Activated T-helper 17 cell treated with anti-CD3 and anti-CD28 coated beads, Interleukin-2, amount 50 U/mL, for 72 hours (primary cell): Measurements from ENCODE around the gene DUSP28. TPM values are rescaled to one million over a fixed set of nuclear protein-coding genes. Genes with fewer than 3 reads are reported as not detected.
"Not testable (repeated sequence)": the region's sequence is repeated elsewhere in the genome, so short reads cannot be mapped to it uniquely, and the experiment has no call there.

Experiments
- ATAC-seq: fragments of 150-1000 bp; cut with Tn5 transposase; replicated peaks from 2 replicates; pipeline ENCODE4 v1.10.0; 2021; ENCODE audit warnings: mild to moderate bottlenecking, moderate library complexity
- H3K27ac Mint-ChIP-seq: one replicate; pipeline ENCODE4 v1.8.0; 2022; ENCODE audit warnings: mixed read lengths
- H3K27me3 Mint-ChIP-seq: one replicate; pipeline ENCODE4 v1.8.0; 2022; ENCODE audit warnings: mixed read lengths
- H3K36me3 Mint-ChIP-seq: one replicate; pipeline ENCODE4 v1.8.0; 2022; ENCODE audit warnings: low read depth, mild to moderate bottlenecking, mixed read lengths
- H3K4me1 Mint-ChIP-seq: one replicate; pipeline ENCODE4 v1.8.0; 2022; ENCODE audit warnings: mixed read lengths
- H3K4me3 Mint-ChIP-seq: one replicate; pipeline ENCODE4 v1.8.0; 2022; ENCODE audit warnings: mild to moderate bottlenecking, mixed read lengths
- H3K9me3 Mint-ChIP-seq: one replicate; pipeline ENCODE4 v1.8.0; 2022; ENCODE audit warnings: mixed read lengths
- total RNA-seq, 2 donors: library from RNA; stranded (reverse); gene quantifications; one replicate each; pipeline ENCODE4 v1.2.3, GENCODE V29; 2022

DUSP28 gene
- total RNA-seq, 2 donors from 2014 or later = 3.6 to 8.3 TPM

- peaks cover 12% of the 10 kb centered on the region for H3K4me1 Mint-ChIP-seq
- no peaks in the 10 kb centered on the region for H3K27me3 Mint-ChIP-seq
- no peaks in the 10 kb centered on the region for H3K9me3 Mint-ChIP-seq
- peaks cover 43% of the 10 kb centered on the region for H3K36me3 Mint-ChIP-seq
- ATAC-seq = no peak
- H3K4me3 Mint-ChIP-seq = no peak overlapping the region
- no peak overlapping the region for H3K27ac Mint-ChIP-seq
Observed at GRCh38 chr2:240522406-240522805, 37.8 kb upstream of the DUSP28 start.

GRCh38 chr2:240523451-240524281 is 36.5 kb upstream of the DUSP28 start:
- Mint-ChIP-seq H3K9me3 (no peaks in the 10 kb centered on the region), H3K4me3 (no peak overlapping the region), H3K36me3 (peaks cover 50% of the 10 kb centered on the region), H3K4me1 (peaks cover 13% of the 10 kb centered on the region), H3K27ac (no peak overlapping the region), H3K27me3 (no peaks in the 10 kb centered on the region)
- no peak for ATAC-seq

GRCh38 chr2:240524963-240525718 is 35.0 kb upstream of the DUSP28 start:
- no peak overlapping the region for H3K4me3 Mint-ChIP-seq
- no peaks in the 10 kb centered on the region for H3K9me3 Mint-ChIP-seq
- ATAC-seq = no peak
- H3K36me3 Mint-ChIP-seq = peaks cover 65% of the 10 kb centered on the region
- peaks cover 13% of the 10 kb centered on the region for H3K4me1 Mint-ChIP-seq
- no peak overlapping the region for H3K27ac Mint-ChIP-seq
- no peaks in the 10 kb centered on the region for H3K27me3 Mint-ChIP-seq

GRCh38 chr2:240525802-240526201 is 34.4 kb upstream of the DUSP28 start:
- H3K4me3 Mint-ChIP-seq = no peak overlapping the region
- H3K9me3 Mint-ChIP-seq = no peaks in the 10 kb centered on the region
- peaks cover 65% of the 10 kb centered on the region for H3K36me3 Mint-ChIP-seq
- H3K4me1 Mint-ChIP-seq = peaks cover 10% of the 10 kb centered on the region
- H3K27me3 Mint-ChIP-seq = no peaks in the 10 kb centered on the region
- no peak for ATAC-seq
- H3K27ac Mint-ChIP-seq = no peak overlapping the region

GRCh38 chr2:240526521-240526920 is 33.6 kb upstream of the DUSP28 start:
- no peak overlapping the region for H3K4me3 Mint-ChIP-seq
- no peaks in the 10 kb centered on the region for H3K27me3 Mint-ChIP-seq
- peaks cover 71% of the 10 kb centered on the region for H3K36me3 Mint-ChIP-seq
- no peak overlapping the region for H3K27ac Mint-ChIP-seq
- ATAC-seq = no peak
- H3K9me3 Mint-ChIP-seq = peaks cover 5% of the 10 kb centered on the region
- peaks cover 7% of the 10 kb centered on the region for H3K4me1 Mint-ChIP-seq

- H3K9me3 Mint-ChIP-seq = peaks cover 10% of the 10 kb centered on the region
- H3K27ac Mint-ChIP-seq = no peak overlapping the region
- H3K4me3 Mint-ChIP-seq = no peak overlapping the region
- ATAC-seq = no peak
- H3K36me3 Mint-ChIP-seq = peaks cover 77% of the 10 kb centered on the region
- H3K4me1 Mint-ChIP-seq = peaks cover 7% of the 10 kb centered on the region
- no peaks in the 10 kb centered on the region for H3K27me3 Mint-ChIP-seq
Observed at GRCh38 chr2:240527153-240527750, 32.9 kb upstream of the DUSP28 start.

GRCh38 chr2:240528406-240529040 is 31.6 kb upstream of the DUSP28 start:
- no peaks in the 10 kb centered on the region for H3K27me3 Mint-ChIP-seq
- peaks cover 7% of the 10 kb centered on the region for H3K4me1 Mint-ChIP-seq
- H3K36me3 Mint-ChIP-seq = peaks cover 74% of the 10 kb centered on the region
- H3K9me3 Mint-ChIP-seq = peaks cover 10% of the 10 kb centered on the region
- no peak overlapping the region for H3K4me3 Mint-ChIP-seq
- no peak overlapping the region for H3K27ac Mint-ChIP-seq
- ATAC-seq = no peak

- no peak for ATAC-seq
- peaks cover 13% of the 10 kb centered on the region for H3K9me3 Mint-ChIP-seq
- H3K36me3 Mint-ChIP-seq = peaks cover 74% of the 10 kb centered on the region
- H3K4me1 Mint-ChIP-seq = peaks cover 7% of the 10 kb centered on the region
- no peak overlapping the region for H3K4me3 Mint-ChIP-seq
- peak overlapping the region; percentile 50 for H3K27ac Mint-ChIP-seq
- H3K27me3 Mint-ChIP-seq = no peaks in the 10 kb centered on the region
Observed at GRCh38 chr2:240529344-240529999, 30.7 kb upstream of the DUSP28 start.

- Mint-ChIP-seq H3K9me3 (peaks cover 13% of the 10 kb centered on the region), H3K4me1 (peaks cover 7% of the 10 kb centered on the region), H3K4me3 (no peak overlapping the region), H3K27me3 (no peaks in the 10 kb centered on the region), H3K27ac (no peak overlapping the region), H3K36me3 (peaks cover 74% of the 10 kb centered on the region)
- ATAC-seq = no peak
Observed at GRCh38 chr2:240530181-240530580, 30.0 kb upstream of the DUSP28 start.

- Mint-ChIP-seq H3K4me3 (no peak overlapping the region), H3K9me3 (peaks cover 13% of the 10 kb centered on the region), H3K27ac (no peak overlapping the region), H3K27me3 (no peaks in the 10 kb centered on the region), H3K4me1 (peaks cover 7% of the 10 kb centered on the region), H3K36me3 (peaks cover 76% of the 10 kb centered on the region)
- no peak for ATAC-seq
Observed at GRCh38 chr2:240531038-240531437, 29.1 kb upstream of the DUSP28 start.

- no peak overlapping the region for H3K4me3 Mint-ChIP-seq
- H3K27ac Mint-ChIP-seq = no peak overlapping the region
- peaks cover 13% of the 10 kb centered on the region for H3K9me3 Mint-ChIP-seq
- H3K36me3 Mint-ChIP-seq = peaks cover 82% of the 10 kb centered on the region
- ATAC-seq = no peak
- H3K4me1 Mint-ChIP-seq = peaks cover 3% of the 10 kb centered on the region
- H3K27me3 Mint-ChIP-seq = no peaks in the 10 kb centered on the region
Observed at GRCh38 chr2:240532031-240532775, 28.0 kb upstream of the DUSP28 start.

GRCh38 chr2:240538031-240538780 is 22.0 kb upstream of the DUSP28 start:
- H3K4me3 Mint-ChIP-seq = no peak overlapping the region
- ATAC-seq = no peak
- H3K27ac Mint-ChIP-seq = no peak overlapping the region
- peaks cover 3% of the 10 kb centered on the region for H3K9me3 Mint-ChIP-seq
- H3K27me3 Mint-ChIP-seq = no peaks in the 10 kb centered on the region
- H3K36me3 Mint-ChIP-seq = peaks cover 73% of the 10 kb centered on the region
- H3K4me1 Mint-ChIP-seq = peaks cover 6% of the 10 kb centered on the region

- not testable (repeated sequence) for H3K9me3 Mint-ChIP-seq, H3K4me3 Mint-ChIP-seq, H3K27me3 Mint-ChIP-seq, H3K27ac Mint-ChIP-seq, ATAC-seq, H3K4me1 Mint-ChIP-seq
- H3K36me3 Mint-ChIP-seq = peaks cover 72% of the 10 kb centered on the region
Observed at GRCh38 chr2:240539101-240539500, 21.1 kb upstream of the DUSP28 start.
